ENCODE data around the gene ADORA1. TPM values are rescaled to one million over a fixed set of nuclear protein-coding genes. Genes with fewer than 3 reads are reported as not detected.

Gene ADORA1
- polyA plus RNA-seq, 1 donor, result 0.55 TPM

DNA sequence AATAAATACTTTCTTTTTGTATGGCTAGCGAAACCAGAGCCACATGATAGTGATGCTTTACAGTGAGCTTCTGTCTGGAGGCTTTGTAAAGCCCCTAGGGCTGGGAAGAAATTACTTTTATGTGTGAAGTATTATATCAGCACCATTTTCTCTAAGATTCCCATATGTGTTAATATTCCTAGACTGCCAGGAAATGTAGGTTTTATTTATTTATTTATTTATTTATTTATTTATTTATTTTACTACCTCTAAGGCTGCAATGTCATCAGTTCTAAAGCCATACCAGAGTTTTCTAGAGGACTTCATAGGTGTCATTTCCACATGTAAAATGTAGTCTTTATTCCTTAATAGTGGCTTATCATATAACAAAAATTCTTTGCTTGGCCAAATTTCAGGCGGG, 63.4 kb downstream of the ADORA1 start:
- no peak overlapping the region for H3K27ac ChIP-seq (ENCODE audit: low read length)
- H3K36me3 ChIP-seq (ENCODE audit: control insufficient read depth, insufficient read depth, low read length), result no peaks in the 10 kb centered on the region
- no CpG with 5 or more reads among the region's 2 CpGs for WGBS (ENCODE audit: insufficient coverage, low lambda C conversion rate)
- H3K4me3 ChIP-seq (ENCODE audit: low read length), result no peak overlapping the region
- DNase-seq, result no peak
- H3K4me1 ChIP-seq (ENCODE audit: control insufficient read depth, insufficient read depth, low read length), result no peaks in the 10 kb centered on the region
- H3K27me3 ChIP-seq (ENCODE audit: control insufficient read depth, insufficient read depth, low read length), result peaks cover 6% of the 10 kb centered on the region
- no peaks in the 10 kb centered on the region for H3K9me3 ChIP-seq (ENCODE audit: control insufficient read depth, low read depth, low read length)

DNA sequence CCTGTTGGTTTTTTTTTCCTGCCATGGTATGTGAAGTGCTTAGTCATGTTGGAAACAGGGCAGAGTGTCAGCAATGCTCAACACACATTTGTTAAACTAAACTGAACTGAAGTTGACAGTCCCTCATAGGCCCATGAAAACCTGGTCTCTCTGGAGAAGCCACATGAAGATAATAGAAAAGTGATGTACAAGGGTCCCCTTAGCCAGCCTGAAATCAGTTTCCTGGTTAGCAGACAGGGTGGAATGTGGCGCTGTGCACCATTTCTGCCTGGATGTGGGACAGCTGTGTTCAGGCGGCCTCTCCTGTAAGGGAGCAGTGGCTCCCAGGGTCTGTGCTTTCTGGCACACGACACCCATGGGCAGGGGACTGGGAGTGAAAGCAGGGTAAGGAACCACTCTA, 68.8 kb downstream of the ADORA1 start:
- H3K27me3 ChIP-seq (ENCODE audit: control insufficient read depth, insufficient read depth, low read length), result peaks cover 2% of the 10 kb centered on the region
- no peaks in the 10 kb centered on the region for H3K36me3 ChIP-seq (ENCODE audit: control insufficient read depth, insufficient read depth, low read length)
- DNase-seq, result no peak
- H3K4me1 ChIP-seq (ENCODE audit: control insufficient read depth, insufficient read depth, low read length), result no peaks in the 10 kb centered on the region
- no peak overlapping the region for H3K27ac ChIP-seq (ENCODE audit: low read length)
- WGBS (ENCODE audit: insufficient coverage, low lambda C conversion rate), result no CpG with 5 or more reads among the region's 3 CpGs
- H3K4me3 ChIP-seq (ENCODE audit: low read length), result no peak overlapping the region
- no peaks in the 10 kb centered on the region for H3K9me3 ChIP-seq (ENCODE audit: control insufficient read depth, low read depth, low read length)

DNA sequence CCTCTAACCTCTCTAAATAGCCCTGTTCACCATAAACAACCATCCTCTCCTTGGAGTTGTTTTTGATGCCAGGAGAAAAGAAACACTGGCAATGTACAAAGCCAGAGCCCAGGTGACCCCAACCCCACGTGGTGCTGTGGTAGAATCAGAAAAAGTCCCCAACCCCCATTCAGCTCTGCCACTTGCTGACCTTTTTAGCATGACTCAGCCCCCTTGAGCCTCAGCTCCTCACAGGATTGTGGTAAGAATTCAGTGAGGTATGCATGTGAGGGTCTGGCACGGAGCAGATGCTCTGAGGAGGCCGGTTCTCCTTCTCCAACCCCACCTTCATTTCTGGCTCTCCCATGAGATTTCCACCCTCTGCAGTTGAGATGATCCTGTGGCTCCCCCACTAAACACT, 70.1 kb downstream of the ADORA1 start:
- Histone ChIP-seq H3K9me3 (ENCODE audit: control insufficient read depth, low read depth, low read length) (no peaks in the 10 kb centered on the region), H3K4me3 (ENCODE audit: low read length) (no peak overlapping the region), H3K27me3 (ENCODE audit: control insufficient read depth, insufficient read depth, low read length) (peaks cover 2% of the 10 kb centered on the region), H3K27ac (ENCODE audit: low read length) (no peak overlapping the region), H3K36me3 (ENCODE audit: control insufficient read depth, insufficient read depth, low read length) (no peaks in the 10 kb centered on the region), H3K4me1 (ENCODE audit: control insufficient read depth, insufficient read depth, low read length) (no peaks in the 10 kb centered on the region)
- DNase-seq, result no peak
- WGBS (ENCODE audit: insufficient coverage, low lambda C conversion rate), result no CpG with 5 or more reads among the region's 3 CpGs

DNA sequence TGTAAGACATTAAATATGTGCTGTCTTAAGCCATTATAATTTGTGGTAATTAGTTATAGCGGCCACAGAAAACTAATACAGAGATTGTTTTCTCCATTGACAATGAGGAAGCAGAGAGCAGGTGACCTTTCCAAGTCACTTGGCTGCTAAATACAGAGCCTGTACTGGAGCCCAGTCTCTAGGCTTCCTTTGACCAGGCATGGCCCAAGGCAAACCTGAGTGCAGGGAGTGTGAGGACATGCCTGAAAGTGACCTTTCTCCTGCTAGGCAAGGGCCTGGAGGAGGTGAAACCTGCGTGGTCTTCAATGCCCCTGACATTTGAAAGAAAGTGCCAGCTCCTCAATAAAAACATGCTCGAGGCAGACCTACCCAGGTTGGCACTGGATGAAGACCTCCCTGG, 71.5 kb downstream of the ADORA1 start:
- Histone ChIP-seq H3K4me1 (ENCODE audit: control insufficient read depth, insufficient read depth, low read length) (no peaks in the 10 kb centered on the region), H3K27me3 (ENCODE audit: control insufficient read depth, insufficient read depth, low read length) (peaks cover 2% of the 10 kb centered on the region), H3K36me3 (ENCODE audit: control insufficient read depth, insufficient read depth, low read length) (no peaks in the 10 kb centered on the region), H3K4me3 (ENCODE audit: low read length) (no peak overlapping the region), H3K9me3 (ENCODE audit: control insufficient read depth, low read depth, low read length) (no peaks in the 10 kb centered on the region), H3K27ac (ENCODE audit: low read length) (no peak overlapping the region)
- DNase-seq, result no peak
- no CpG with 5 or more reads among the region's 3 CpGs for WGBS (ENCODE audit: insufficient coverage, low lambda C conversion rate)

DNA sequence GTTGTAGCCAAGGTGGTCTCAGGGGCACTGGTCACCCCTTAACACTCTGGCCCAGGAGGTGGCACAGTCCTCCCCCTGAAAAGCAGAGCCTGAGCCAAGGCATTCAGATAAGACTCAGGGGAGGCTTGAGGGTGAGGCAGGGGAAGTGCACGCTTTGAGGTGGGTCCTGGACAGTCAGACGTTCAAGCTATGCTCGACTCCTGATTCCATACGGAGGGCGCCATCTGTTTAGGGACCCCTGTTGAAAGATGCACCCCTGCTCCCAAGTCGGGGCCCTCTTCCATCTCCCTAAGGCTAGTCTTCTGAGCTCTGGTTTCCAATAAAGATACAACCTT, 71.9 kb downstream of the ADORA1 start:
- H3K27me3 ChIP-seq (ENCODE audit: control insufficient read depth, insufficient read depth, low read length), result peaks cover 2% of the 10 kb centered on the region
- no peak for DNase-seq
- no peaks in the 10 kb centered on the region for H3K36me3 ChIP-seq (ENCODE audit: control insufficient read depth, insufficient read depth, low read length)
- no peaks in the 10 kb centered on the region for H3K9me3 ChIP-seq (ENCODE audit: control insufficient read depth, low read depth, low read length)
- H3K27ac ChIP-seq (ENCODE audit: low read length), result no peak overlapping the region
- H3K4me3 ChIP-seq (ENCODE audit: low read length), result no peak overlapping the region
- H3K4me1 ChIP-seq (ENCODE audit: control insufficient read depth, insufficient read depth, low read length), result no peaks in the 10 kb centered on the region
- no CpG with 5 or more reads among the region's 6 CpGs for WGBS (ENCODE audit: insufficient coverage, low lambda C conversion rate)

DNA sequence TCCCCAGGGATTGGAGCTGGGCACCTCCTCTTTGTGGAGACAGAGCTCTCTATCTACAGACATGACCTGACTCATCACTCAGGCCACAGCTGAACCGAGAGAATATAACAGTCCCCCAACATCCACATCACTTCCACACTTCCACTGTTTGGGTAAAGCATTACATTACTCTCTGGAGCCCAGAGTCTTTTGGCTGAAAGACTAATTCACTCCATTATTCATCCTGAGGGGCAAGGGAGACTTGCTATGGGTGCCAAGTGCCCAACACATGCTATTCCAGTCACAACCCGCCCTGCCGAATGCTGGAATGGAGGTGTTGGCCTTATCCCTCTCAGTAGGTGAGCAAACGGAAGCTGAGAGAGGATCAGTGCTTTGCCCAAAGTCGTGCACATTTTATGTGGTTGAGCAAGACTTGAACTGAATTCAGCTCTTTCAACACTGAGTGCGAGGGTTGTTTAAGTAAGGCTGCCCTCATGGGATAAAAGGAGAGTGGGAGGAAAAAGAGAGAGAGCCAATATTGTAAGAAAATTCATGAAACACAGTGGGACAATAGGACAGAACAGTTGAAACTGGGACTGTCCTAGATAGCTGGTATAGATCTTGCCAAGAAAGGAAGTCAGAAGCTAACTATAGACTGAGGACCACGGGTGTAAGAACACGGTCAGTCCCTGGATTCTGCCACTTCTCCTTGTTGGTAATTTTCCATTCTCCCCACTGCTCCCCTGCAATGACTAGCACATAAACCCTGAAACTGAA, 72.5 kb downstream of the ADORA1 start:
- Histone ChIP-seq H3K36me3 (ENCODE audit: control insufficient read depth, insufficient read depth, low read length) (no peaks in the 10 kb centered on the region), H3K4me1 (ENCODE audit: control insufficient read depth, insufficient read depth, low read length) (no peaks in the 10 kb centered on the region), H3K27me3 (ENCODE audit: control insufficient read depth, insufficient read depth, low read length) (peaks cover 2% of the 10 kb centered on the region), H3K4me3 (ENCODE audit: low read length) (no peak overlapping the region), H3K27ac (ENCODE audit: low read length) (no peak overlapping the region), H3K9me3 (ENCODE audit: control insufficient read depth, low read depth, low read length) (no peaks in the 10 kb centered on the region)
- WGBS (ENCODE audit: insufficient coverage, low lambda C conversion rate), result 100% methylated on average over 3 of the region's 8 CpGs
- no peak for DNase-seq

DNA sequence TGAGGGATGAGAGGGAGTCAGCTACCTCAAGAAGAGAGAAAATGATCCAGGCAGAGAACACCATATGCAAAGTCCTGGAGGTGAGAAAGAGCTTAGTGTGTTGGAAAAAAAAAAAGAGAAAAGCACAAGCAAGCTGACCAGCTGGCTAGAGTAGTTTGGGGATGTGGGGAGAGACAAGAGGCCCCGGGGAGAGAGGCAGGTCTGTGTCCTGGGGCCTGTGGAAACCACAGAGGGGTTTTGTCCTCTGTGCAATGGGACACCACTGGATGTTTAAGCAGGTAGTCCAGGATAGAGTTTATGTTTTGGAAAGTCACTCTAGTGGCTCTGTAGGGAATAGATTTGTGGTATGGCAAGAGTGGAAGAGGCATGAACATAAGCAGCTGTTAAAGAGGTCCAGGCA, 73.4 kb downstream of the ADORA1 start:
- no peak for DNase-seq
- H3K27me3 ChIP-seq (ENCODE audit: control insufficient read depth, insufficient read depth, low read length), result peaks cover 2% of the 10 kb centered on the region
- no peak overlapping the region for H3K4me3 ChIP-seq (ENCODE audit: low read length)
- no peaks in the 10 kb centered on the region for H3K36me3 ChIP-seq (ENCODE audit: control insufficient read depth, insufficient read depth, low read length)
- no peak overlapping the region for H3K27ac ChIP-seq (ENCODE audit: low read length)
- WGBS (ENCODE audit: insufficient coverage, low lambda C conversion rate), result no CpG with 5 or more reads among the region's 1 CpG
- H3K4me1 ChIP-seq (ENCODE audit: control insufficient read depth, insufficient read depth, low read length), result no peaks in the 10 kb centered on the region
- H3K9me3 ChIP-seq (ENCODE audit: control insufficient read depth, low read depth, low read length), result no peaks in the 10 kb centered on the region

DNA sequence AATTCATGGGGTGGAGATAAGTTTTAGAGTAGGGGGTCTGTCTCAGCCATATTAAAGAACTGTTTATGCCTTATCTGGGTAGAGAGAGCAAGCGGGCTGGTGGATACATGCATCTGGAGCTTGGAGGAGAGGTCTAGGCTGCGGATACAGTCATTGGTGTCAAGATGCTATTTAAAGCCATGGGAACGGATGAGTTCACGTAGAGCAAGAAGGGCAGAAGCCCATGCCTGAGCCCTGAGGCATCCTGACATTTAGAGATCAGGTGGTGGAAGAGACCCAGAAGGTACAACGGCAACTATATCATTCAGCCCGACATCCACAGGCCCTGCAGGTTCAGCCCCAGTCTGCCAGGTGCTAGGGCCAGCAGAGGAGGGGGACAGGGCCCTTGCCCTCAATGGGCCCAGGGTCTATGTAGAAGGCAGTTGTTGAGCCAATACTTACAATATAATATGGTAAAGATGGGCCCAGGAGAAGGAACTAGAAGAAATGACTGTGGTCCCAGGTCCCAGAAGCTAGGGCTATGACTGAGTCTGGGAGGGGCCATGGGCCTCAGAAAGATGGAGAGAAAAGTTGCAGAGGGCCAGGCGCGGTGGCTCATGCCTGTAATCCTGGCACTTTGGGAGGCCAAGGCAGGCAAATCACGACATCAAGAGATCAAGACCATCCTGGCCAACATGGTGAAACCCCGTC, 74.1 kb downstream of the ADORA1 start:
- Histone ChIP-seq H3K27me3 (ENCODE audit: control insufficient read depth, insufficient read depth, low read length) (peaks cover 2% of the 10 kb centered on the region), H3K27ac (ENCODE audit: low read length) (no peak overlapping the region)
- no peak for DNase-seq

DNA sequence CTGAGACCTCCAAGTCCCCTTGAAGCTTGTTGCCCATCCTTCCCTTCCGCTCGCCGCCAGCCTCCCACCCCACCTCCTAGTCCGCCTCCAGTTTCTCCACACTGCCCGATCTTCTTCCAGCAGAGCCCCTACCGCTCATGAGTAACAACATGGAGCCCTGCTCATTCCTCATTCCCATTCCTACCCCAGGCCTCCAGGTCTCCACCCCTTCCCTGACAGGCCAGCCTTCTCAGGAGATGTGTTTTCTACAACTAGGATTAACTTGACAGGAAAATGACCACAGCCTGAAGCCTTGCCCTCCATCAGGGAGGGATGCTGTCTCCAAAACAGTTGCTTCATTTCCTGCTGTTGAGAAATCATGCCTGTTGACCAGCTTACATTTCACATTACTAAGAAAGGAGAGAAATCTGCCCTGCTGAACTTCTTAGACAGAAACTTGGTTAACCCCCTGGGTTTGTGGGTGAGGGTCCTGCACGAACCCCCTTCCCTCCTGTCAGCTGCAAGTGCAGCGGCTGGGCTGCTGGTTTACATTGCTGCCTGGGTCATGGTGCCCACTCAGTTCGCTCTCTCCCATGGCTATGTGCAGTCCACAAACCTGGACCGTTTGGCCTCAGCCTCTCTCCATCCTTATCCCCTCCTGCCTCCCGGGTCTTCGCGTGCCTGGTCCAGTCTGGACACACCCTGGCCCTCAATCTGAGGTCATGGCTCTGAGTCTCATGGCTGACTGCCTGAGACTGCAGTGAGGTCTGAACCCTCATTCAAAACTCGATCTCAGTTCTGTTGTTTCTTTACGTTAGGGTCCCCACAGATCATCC, 75.1 kb downstream of the ADORA1 start:
- H3K27me3 ChIP-seq (ENCODE audit: control insufficient read depth, insufficient read depth, low read length), result peaks cover 4% of the 10 kb centered on the region
- H3K27ac ChIP-seq (ENCODE audit: low read length), result no peak overlapping the region
- no peaks in the 10 kb centered on the region for H3K9me3 ChIP-seq (ENCODE audit: control insufficient read depth, low read depth, low read length)
- no peaks in the 10 kb centered on the region for H3K36me3 ChIP-seq (ENCODE audit: control insufficient read depth, insufficient read depth, low read length)
- DNase-seq, result no peak
- H3K4me1 ChIP-seq (ENCODE audit: control insufficient read depth, insufficient read depth, low read length), result no peaks in the 10 kb centered on the region
- H3K4me3 ChIP-seq (ENCODE audit: low read length), result no peak overlapping the region
- 70% methylated on average over 2 of the region's 15 CpGs for WGBS (ENCODE audit: insufficient coverage, low lambda C conversion rate)

More for the DNA sequence above, 74.1 kb downstream of the ADORA1 start:
- Histone ChIP-seq H3K9me3 (ENCODE audit: control insufficient read depth, low read depth, low read length) (no peaks in the 10 kb centered on the region), H3K4me3 (ENCODE audit: low read length) (no peak overlapping the region), H3K36me3 (ENCODE audit: control insufficient read depth, insufficient read depth, low read length) (no peaks in the 10 kb centered on the region), H3K4me1 (ENCODE audit: control insufficient read depth, insufficient read depth, low read length) (no peaks in the 10 kb centered on the region)
- 100% methylated on average over 1 of the region's 10 CpGs for WGBS (ENCODE audit: insufficient coverage, low lambda C conversion rate)

DNA sequence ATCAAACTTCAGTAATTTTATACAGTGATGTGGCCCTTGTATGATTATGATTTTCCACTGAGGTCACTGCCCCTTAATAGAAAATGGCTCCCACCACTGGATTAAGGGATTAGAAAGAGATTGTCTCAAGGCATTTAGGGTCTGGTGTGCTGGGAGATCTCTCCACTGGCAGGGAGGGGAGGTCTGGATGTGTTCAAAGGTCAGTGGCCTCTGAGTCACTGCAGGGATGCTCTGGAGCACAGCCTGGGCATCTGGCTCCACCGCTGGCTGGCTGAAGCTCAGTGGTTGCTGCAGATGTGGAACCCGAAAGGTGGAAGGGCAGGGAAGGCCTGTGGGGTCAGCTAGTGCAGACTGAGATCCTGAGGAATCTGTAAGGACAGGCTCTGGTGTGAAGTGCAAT, 77.2 kb downstream of the ADORA1 start:
- Histone ChIP-seq H3K9me3 (ENCODE audit: control insufficient read depth, low read depth, low read length) (no peaks in the 10 kb centered on the region), H3K27ac (ENCODE audit: low read length) (no peak overlapping the region), H3K27me3 (ENCODE audit: control insufficient read depth, insufficient read depth, low read length) (peaks cover 4% of the 10 kb centered on the region), H3K4me1 (ENCODE audit: control insufficient read depth, insufficient read depth, low read length) (no peaks in the 10 kb centered on the region), H3K36me3 (ENCODE audit: control insufficient read depth, insufficient read depth, low read length) (no peaks in the 10 kb centered on the region), H3K4me3 (ENCODE audit: low read length) (no peak overlapping the region)
- no peak for DNase-seq
- 80% methylated on average over 1 of the region's 2 CpGs for WGBS (ENCODE audit: insufficient coverage, low lambda C conversion rate)
